Measurements from ENCODE around the gene THSD4.

DNA sequence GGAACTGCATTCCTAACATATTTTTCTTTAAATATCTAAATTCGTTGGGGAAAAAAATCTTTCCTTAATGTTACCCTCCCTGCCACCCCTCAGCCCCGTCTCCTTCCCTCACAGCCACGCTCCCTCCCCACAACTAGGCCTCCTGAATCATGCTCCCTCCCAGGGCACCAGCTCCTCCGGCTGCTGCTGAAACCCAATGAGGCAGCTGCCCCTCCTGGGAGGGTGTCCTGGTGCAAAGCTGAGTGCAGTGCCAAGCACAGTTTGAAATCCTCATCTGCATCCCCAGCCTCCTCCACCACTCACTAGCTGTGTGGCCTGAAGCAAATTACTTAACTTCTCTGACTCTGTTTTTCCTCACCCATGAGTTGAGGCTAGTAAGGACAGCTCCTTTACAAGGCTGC lies 692.4 kb downstream of the THSD4 start:
- TF ChIP-seq USF2 (CRISPR knock-in tag; IDR thresholded peaks at IDR 0.05) (no peak), CHD4 (IDR thresholded peaks at IDR 0.05; ENCODE audit: insufficient read depth, insufficient replicate concordance, low read depth, low read length, poor library complexity, severe bottlenecking) (no peak), CEBPG (CRISPR knock-in tag; IDR thresholded peaks at IDR 0.05) (no peak), CEBPG (tag; conservative IDR thresholded peaks at IDR 0.05 in 1 of 2, IDR thresholded peaks at IDR 0.05 in 1 of 2) (no peak), VEZF1 (CRISPR knock-in tag; IDR thresholded peaks at IDR 0.05) (no peak), TAF15 (IDR thresholded peaks at IDR 0.05; ENCODE audit: low read depth, low read length) (no peak)
